ENCODE data around the gene SPEF1. TPM values are rescaled to one million over a fixed set of nuclear protein-coding genes. Genes with fewer than 3 reads are reported as not detected.

SPEF1 gene
- total RNA-seq, 1 donor from 2014 or later = 0.54 TPM

GRCh38 chr20:3821996-3822395 is 40.7 kb upstream of the SPEF1 start:
- DNase-seq (ENCODE audit: low read depth, low spot score) = no peak
- H3K36me3 Mint-ChIP-seq (ENCODE audit: low read depth) = no peaks in the 10 kb centered on the region
- no peaks in the 10 kb centered on the region for H3K9me3 Mint-ChIP-seq
- H3K4me1 Mint-ChIP-seq = peaks cover 17% of the 10 kb centered on the region
- peak overlapping the region; percentile 97 for H3K4me3 Mint-ChIP-seq
- TF ChIP-seq, protein P1, sequence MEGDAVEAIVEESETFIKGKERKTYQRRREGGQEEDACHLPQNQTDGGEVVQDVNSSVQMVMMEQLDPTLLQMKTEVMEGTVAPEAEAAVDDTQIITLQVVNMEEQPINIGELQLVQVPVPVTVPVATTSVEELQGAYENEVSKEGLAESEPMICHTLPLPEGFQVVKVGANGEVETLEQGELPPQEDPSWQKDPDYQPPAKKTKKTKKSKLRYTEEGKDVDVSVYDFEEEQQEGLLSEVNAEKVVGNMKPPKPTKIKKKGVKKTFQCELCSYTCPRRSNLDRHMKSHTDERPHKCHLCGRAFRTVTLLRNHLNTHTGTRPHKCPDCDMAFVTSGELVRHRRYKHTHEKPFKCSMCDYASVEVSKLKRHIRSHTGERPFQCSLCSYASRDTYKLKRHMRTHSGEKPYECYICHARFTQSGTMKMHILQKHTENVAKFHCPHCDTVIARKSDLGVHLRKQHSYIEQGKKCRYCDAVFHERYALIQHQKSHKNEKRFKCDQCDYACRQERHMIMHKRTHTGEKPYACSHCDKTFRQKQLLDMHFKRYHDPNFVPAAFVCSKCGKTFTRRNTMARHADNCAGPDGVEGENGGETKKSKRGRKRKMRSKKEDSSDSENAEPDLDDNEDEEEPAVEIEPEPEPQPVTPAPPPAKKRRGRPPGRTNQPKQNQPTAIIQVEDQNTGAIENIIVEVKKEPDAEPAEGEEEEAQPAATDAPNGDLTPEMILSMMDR (conservative IDR thresholded peaks at IDR 0.05) = no peak
- H3K27me3 Mint-ChIP-seq (ENCODE audit: low read depth) = no peaks in the 10 kb centered on the region
- no peak overlapping the region for H3K27ac Mint-ChIP-seq (ENCODE audit: unreplicated experiment)

GRCh38 chr20:3820901-3821727 is 39.9 kb upstream of the SPEF1 start:
- peak overlapping the region; percentile 97 for H3K4me3 Mint-ChIP-seq
- TF ChIP-seq, protein P1 (conservative IDR thresholded peaks at IDR 0.05) = no peak
- H3K9me3 Mint-ChIP-seq = no peaks in the 10 kb centered on the region
- H3K27me3 Mint-ChIP-seq (ENCODE audit: low read depth) = no peaks in the 10 kb centered on the region
- H3K4me1 Mint-ChIP-seq = peaks cover 24% of the 10 kb centered on the region
- no peaks in the 10 kb centered on the region for H3K36me3 Mint-ChIP-seq (ENCODE audit: low read depth)
- H3K27ac Mint-ChIP-seq (ENCODE audit: unreplicated experiment) = peak overlapping the region; percentile 100
- no peak for DNase-seq (ENCODE audit: low read depth, low spot score)

DNA sequence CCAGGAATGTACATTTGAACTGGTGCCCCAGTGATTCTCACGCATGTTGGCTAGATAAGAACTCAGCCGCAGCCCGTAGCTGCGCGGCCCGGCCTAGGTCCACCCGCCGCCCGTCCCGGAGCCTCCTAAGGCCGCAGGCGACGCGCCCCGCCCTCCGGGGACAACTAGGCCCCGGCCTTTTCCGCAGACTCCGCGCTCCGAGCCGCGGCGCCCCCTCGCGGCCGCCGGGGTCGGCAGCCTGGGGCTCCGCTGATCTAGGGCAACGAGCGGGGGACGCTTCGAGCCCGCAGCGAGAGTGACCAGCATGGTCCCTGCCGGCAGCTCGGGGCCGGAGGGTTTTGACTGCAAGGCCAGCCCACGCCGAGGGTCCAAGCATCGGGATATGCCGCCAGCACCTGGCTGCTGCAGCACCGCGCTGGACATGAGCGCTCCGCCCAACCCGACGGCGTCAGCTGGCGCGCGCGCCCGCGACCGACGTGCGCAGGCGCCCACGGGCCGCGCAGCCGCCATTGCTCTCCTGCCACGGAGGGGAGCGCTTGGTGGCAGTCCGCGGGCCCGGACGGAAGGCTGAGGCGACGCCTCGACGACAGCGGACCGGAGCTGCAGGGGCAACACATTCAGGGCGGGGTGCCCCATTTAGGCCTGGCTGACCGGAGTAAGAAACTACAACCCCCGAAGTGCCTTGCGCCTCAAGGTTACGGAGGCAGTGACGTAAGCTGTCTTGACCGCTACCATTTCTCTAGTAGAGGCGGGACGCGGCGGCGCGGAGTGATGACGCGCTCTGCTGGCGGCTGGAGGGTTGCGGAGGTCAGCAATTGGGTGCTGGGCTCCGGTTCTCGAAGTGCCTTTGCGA is 39.0 kb upstream of the SPEF1 start, which contains the start of gene AP5S1:
Gene AP5S1, plus strand, starts transcription at position 500 of the 853 bp plus-strand sequence. CDS start 1,571 bp downstream, outside the sequence.
- peak within 1 kb of the TSS; percentile 100 for H3K27ac Mint-ChIP-seq (ENCODE audit: unreplicated experiment)
- DNase-seq (ENCODE audit: low read depth, low spot score) = peak; percentile 94
- H3K36me3 Mint-ChIP-seq (ENCODE audit: low read depth) = no peaks in the 10 kb centered on the region
- H3K27me3 Mint-ChIP-seq (ENCODE audit: low read depth) = no peaks in the 10 kb centered on the region
- TF ChIP-seq, protein P1 (conservative IDR thresholded peaks at IDR 0.05) = peak; percentile 99
- H3K4me3 Mint-ChIP-seq = peak within 1 kb of the TSS; percentile 97
- H3K9me3 Mint-ChIP-seq = no peaks in the 10 kb centered on the region
- peaks cover 29% of the 10 kb centered on the region for H3K4me1 Mint-ChIP-seq

DNA sequence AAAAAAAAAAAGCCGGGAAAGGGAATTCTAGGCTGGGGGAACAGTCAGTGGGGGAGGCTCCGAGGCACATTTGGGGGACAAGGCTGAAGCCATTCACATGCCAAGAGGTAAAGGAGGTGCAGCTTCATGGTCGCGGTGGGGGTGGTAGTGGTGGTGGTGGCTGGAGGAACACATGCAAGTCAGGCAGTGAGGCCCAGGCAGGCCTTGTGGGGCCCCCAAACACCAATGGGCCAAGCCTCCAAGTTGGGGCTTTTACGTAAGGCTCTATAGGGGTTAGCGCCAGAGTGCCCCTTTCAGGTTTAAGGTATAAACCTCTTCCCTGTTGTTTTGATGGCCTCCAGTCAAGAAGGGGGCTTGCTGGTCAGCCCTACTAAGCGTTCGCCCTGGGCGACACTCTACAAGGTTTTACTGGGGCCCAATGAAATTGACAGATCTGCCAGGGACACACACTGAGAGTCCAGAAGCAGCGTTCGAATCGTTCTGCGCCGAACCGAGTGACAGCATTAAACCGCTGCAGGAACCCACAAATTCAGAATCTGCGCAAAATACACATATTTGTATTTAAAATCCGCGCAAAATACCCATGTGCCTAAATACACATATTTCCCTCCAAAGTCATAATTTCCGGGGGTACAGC is 38.3 kb upstream of the SPEF1 start:
- H3K9me3 Mint-ChIP-seq = no peaks in the 10 kb centered on the region
- no peaks in the 10 kb centered on the region for H3K36me3 Mint-ChIP-seq (ENCODE audit: low read depth)
- no peak for DNase-seq (ENCODE audit: low read depth, low spot score)
- peak overlapping the region; percentile 81 for H3K27ac Mint-ChIP-seq (ENCODE audit: unreplicated experiment)
- peaks cover 29% of the 10 kb centered on the region for H3K4me1 Mint-ChIP-seq
- TF ChIP-seq, protein P1 (conservative IDR thresholded peaks at IDR 0.05) = no peak
- no peaks in the 10 kb centered on the region for H3K27me3 Mint-ChIP-seq (ENCODE audit: low read depth)
- peak overlapping the region; percentile 97 for H3K4me3 Mint-ChIP-seq

Data from neural crest cell (in vitro differentiated cells).